Frontal cortex (tissue), 4 donors: ENCODE data around the gene LDHD. TPM values are rescaled to one million over a fixed set of nuclear protein-coding genes. Genes with fewer than 3 reads are reported as not detected.

Experiments
- DNase-seq, 2 donors: peaks; one replicate each; pipeline ENCODE4 v3.0.0; 2012; ENCODE audit warnings: low spot score in 2 of 2
- FAIRE-seq: peaks from 2 replicates; lab custom pipeline; 2012; peaks lifted over from hg19 to GRCh38; lab: Jason Lieb, UNC
- total RNA-seq: library from RNA; depleted of rRNA; stranded (reverse); fragments of >200 nt; gene quantifications from one replicate; pipeline ENCODE4 v1.2.3, GENCODE V29; 2014
- donor health status: control.
- donor health status: control.
- donor health status: control.

LDHD gene
- total RNA-seq, 1 donor from 2014 or later = 2.0 TPM

DNA sequence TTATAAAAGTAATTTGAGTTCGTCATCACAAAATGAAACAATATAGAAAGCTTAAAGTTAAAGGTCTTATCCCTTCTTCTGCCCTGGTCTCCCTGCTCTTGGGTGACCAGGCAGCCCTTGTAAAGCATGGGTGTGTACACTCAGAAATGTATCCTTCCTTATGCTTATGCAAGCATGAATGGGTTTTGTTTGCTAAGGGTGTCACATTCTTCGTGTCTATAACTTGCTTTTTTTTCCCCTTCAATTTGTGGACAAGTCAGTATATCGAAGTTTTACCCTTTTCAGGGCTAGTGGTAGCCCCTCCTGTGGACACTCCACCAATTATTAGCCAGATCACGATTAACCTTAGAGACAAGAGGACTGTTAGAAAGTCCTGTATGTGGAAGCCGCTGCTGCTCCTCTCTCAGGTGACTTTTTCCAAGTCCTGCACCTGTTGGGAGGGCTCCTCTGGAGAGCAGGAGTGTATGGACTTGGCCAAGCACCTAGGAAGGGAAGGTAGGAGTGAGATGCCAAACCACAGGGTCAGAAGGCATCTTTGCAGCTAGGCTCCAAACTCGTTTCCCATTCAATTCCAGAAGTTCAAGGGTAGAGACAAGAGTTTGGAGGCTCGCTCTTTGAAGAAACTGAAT lies 50.9 kb downstream of the LDHD start:
- no peak for FAIRE-seq

DNA sequence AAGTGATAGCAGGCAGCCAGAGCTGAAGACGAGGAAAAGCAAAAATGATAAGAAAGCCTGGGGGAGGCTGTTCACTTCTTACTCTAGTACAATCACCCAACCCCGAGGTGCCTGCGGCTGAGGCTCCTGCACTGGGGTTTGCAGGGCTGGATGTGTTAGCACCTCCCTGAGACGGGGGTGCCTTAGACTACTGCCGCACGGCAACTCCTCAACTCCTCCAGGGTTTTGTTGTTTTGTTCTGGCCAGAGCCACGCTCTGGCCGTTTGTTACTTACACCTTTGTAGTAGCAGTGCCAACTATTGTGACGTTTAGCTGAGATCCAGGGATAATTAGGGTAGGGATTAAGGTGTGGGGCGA lies 51.5 kb downstream of the LDHD start:
- DNase-seq (no peak), FAIRE-seq (no peak)

More for the DNA sequence above, 50.9 kb downstream of the LDHD start:
- no peak for DNase-seq

DNA sequence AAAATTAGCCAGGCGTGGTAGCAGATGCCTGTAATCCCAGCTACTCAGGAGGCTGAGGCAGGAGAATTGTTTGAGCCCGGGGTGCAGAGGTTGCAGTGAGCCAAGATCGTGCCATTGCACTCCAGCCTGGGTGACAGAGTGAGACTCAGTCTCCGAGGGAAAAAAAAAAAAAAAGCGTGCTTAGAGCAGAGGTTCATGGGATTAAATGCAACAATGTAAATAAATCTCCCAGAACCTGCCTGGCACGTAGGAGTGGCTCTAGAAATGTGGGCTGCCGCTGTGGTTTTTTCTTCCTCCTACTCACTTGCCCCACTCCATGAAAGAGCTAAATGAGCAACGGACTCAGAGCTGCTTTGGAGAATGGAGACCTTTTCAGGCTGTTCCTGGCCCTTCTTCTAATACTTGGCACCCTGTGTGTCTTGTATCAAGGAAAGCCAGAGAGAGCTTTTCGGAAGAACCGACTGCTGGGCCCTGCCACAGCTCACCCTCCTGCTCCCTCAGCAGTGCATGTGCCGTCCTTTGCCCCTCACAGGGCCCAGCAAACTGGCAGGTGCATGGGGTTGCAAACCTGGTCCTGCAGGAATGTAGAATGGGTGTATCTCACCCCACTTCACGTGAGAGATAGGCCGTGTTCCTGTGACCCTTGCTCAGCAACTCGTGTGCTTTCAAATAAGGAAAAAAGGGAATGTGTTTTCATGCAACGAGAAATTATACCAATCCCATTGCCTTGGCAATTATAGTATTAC lies 52.0 kb downstream of the LDHD start:
- DNase-seq (no peak), FAIRE-seq (no peak)

DNA sequence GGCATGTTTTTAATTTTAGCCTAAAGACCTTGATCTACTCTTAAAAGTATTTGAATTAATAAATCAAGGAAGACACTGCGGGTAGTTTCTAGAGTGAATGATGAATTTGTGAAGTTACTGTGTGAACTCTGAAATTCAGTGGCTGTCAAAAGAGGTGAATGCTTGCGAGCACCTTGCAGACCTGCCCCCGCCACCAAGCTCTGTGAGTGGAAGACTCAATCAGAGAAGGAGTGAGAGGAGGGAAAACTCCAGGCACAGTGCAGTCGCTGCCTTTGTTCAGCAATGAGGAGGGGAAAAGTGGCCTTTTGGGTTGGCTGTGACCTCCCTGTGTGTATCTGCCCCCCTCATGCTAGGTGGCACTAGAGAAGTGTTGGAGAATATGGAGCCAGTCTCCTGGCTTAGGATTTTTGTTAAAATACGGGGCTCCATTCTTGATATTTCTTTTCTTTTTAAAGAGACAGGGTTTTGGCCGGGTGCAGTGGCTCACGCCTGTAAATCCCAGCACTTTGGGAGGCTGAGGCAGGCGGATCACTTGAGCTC lies 53.0 kb downstream of the LDHD start:
- DNase-seq (no peak), FAIRE-seq (no peak)

DNA sequence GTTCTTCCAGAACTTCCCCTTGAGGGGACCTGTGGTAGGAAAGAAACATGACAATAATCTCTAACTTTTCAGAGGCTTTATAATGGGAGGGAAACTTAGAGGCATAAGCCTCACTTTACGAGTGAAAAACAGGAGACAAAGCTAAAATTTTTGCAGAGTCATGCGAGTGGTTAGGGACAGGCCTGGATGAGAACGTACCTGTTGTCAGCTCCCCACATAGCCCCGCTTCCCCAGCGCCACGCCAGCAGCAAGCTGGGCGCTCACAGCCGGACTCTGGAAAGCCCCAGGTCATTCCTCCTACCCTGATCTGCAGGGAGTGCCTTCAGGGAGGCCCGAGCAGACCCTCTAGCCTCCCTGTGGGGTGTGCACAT lies 53.6 kb downstream of the LDHD start:
- no peak for FAIRE-seq
- no peak for DNase-seq

DNA sequence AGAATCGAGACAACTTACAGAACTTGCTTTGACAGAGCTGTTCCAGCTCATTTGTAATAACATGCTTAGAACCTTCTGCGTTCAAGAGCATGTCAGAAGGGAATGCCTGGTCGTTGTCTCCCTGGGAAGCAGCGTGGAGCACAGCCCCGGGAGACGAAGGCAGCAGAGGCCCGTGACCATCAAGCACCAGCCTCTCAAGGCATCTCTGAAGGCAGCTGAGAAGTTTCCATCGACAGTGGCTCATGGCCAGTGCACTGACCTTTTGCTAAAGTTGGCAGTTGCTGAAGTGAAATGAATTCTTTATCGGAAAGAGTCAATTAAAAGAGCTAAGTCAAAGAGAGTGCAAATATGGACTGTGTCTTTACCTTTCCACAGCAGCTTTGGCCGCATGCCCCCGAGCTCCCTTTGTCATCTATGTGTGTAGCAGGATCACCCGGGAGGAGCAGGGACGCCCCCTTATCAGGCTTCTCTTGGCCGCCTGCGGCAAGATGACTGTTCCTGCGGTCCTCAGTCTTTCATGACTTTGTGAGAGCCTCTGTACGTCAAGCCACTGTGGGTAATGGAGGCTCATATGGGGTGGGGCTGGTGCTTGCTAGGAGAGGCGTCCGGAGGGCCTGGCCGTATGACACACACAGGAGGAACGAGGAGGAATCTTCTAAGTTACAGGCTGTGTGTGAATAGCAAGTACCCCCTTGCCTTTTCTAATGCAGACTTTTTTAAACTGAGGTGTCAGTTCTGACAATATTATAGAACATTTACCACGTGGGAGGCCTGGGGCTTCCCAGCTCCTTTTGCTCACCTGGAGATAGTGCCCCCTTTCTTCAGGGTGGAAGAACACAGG lies 54.2 kb downstream of the LDHD start:
- DNase-seq (no peak), FAIRE-seq (no peak)

Other genes with a start within 250 kb of the LDHD start
- gene WDR59, start 131.7 kb downstream of the LDHD start, total RNA-seq = 19.6 TPM
- gene ZNRF1, start 117.8 kb downstream of the LDHD start, total RNA-seq = 19.2 TPM
- 66.9 TPM for gene ZFP1, start 31.7 kb upstream of the LDHD start, total RNA-seq
- gene CTRB2, start 90.4 kb upstream of the LDHD start, total RNA-seq = not detected
- not detected for gene CTRB1, start 102.2 kb upstream of the LDHD start, total RNA-seq
- gene BCAR1, start 134.8 kb upstream of the LDHD start, total RNA-seq = 21.6 TPM